Measurements from ENCODE around the gene ZBTB7C.

DNA sequence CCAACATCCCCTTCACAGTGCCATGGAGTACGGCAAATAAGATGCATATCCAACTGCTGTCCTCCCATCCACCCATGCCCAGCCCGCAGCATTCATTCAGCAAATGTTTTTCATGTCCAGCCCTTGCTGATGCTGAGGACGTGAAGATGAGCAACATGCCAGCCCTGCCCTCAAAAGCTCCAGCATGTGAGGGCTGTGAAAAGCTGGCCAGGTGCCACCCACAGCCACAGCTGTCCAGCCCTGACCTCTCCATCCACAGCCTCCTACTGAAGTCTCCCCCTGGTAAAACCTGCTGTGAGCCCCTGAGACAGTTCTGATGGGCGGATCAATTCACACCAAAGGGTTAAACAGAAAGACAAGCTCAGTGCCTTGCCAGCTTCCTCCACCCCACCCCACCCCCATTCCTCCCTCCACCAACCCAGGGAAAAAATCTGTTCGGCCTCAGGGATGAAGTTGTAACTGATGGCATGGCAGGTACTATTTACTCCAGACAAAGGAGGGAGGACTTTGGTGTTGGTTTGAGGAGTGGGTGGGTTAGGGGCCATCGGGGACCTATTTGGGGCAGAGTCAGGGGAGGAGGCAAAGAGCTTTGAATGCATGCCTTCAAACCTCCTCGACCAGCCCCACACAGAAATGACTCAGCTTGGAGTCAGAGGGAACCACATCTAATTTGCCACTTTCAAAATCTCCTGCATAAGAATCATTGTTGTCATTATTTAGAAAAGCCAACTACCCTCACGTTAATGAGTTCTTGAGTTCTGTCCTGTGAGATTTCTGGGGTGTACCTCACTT lies 4.3 kb downstream of the ZBTB7C start:
- no peak for TF ChIP-seq EP300 (IDR thresholded peaks at IDR 0.05)
- TF ChIP-seq, protein P1, sequence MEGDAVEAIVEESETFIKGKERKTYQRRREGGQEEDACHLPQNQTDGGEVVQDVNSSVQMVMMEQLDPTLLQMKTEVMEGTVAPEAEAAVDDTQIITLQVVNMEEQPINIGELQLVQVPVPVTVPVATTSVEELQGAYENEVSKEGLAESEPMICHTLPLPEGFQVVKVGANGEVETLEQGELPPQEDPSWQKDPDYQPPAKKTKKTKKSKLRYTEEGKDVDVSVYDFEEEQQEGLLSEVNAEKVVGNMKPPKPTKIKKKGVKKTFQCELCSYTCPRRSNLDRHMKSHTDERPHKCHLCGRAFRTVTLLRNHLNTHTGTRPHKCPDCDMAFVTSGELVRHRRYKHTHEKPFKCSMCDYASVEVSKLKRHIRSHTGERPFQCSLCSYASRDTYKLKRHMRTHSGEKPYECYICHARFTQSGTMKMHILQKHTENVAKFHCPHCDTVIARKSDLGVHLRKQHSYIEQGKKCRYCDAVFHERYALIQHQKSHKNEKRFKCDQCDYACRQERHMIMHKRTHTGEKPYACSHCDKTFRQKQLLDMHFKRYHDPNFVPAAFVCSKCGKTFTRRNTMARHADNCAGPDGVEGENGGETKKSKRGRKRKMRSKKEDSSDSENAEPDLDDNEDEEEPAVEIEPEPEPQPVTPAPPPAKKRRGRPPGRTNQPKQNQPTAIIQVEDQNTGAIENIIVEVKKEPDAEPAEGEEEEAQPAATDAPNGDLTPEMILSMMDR (IDR thresholded peaks at IDR 0.05), result no peak
